NCI-H1092 (cell line): ENCODE data around the gene PRKCH.
A peak's percentile ranks its signal among the peaks of the same experiment; 100 is the strongest.

ENCODE experiments used
- DNase-seq: peaks from one replicate; lab custom pipeline; 2025; lab: John Stamatoyannopoulos, UW

PRKCH gene

DNA sequence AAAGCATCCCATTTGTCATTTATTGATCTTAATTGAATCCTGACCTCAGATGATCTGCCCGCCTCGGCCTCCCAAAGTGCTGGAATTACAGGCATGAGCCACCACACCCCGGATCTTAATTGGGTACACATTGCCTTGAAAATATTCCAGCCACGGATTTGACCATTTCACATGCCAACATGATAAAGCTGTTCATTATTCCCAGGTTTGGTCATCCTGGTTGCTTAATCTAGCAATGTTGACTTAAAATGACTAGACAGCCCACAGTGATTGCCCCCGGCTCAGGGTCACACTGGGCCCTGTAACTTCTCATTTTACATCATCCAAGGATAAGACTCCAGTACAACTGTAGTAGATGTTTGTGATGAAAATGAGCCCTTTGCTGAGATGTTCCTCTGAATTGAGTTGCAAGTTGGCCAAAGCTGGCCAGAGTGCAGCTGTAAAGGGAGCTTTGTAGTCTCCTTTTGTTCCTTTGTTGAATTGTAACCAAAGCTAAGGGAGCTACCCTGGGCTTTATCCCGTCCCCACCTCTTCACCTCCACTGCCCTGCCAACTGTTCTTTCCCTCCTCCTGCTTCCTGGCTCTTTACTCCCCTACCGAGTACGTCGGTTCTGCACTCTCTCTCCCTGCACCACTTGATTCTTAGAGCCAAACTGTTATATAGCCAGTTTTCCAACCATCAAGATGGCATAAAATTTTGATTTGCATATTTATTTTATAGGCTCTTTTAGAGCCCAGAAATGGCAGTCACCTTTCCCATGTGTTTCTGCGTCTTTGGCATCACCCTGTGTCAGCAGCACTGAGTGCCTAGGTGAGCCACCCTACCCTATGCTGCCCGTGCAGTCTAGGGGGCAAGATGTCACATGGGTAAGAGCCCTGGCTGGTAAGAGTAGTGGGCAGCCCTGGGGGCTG is 232.6 kb downstream of the PRKCH start:
- no peak for DNase-seq

DNA sequence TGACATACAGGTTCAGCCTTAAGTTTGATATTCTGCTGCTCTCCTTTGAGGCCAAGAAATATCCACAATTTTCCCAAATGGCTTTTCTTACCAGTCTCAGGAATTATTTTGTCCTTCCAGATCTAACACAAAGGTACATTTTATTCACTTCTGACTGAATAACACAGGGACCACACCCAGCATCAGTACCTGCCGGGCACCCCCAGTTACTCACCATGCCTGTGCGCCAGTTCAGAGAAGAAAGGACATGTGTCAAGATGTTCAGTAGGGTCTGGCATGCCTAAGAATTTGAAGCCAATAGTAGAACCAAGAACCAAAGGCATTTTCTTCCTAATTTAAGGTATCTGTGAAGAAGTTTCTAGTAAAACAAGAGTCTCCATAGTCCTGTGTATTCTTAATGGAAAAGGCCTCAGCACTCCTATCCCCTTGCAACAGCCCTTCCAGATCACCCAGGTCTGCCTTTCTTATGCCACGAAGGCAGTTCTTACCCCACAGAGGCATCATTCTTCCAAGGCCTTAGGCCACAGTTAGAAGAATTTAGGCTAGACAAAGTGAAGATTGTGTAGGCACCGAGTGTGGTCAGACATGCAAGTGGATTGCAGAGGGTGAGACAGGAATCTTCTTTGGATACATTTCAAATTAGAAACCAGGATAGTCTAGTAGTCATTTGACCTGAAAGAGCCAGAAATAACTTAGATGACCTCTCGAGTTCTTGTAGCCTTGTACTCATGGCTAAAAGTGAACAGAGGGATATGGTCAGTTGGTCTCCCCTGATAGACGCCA is 233.9 kb downstream of the PRKCH start:
- DNase-seq: no peak

DNA sequence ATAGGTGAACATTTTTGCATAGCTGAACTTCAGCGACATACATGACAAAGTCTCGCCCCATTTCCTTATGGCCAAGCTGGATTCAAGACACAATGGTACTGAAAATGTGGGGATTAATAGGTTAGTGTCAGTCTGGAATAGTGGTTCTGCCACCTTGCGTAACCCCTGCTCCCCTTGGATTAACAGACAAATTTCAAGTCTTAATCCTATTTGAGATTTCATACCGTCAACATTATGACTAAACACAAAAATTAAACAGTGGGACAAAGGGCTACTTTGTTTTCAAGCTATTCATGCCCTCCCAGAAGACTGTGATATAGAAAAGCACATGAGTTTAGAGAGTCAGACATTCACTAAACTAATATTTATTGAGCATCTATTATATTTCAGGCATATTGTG is 235.1 kb downstream of the PRKCH start:
- DNase-seq: no peak

DNA sequence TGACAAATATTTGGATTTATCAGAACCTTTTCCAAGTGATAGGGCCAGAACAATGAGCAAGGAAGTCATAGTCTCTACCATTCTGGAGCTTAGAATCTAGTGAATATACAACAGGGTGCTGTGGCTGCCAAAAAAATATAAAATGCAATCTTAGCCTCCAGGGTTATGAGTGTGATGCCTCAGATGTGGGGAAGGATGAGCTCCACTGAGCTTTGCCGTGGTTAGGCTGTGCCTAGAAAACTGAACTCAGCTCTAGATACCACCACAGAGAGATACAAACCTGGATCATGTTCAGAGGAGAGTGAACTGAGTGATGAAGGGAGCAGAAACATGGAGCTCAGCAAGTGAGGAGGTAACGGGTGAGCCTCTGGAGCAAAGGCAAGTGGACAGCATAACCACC is 235.9 kb downstream of the PRKCH start:
- DNase-seq: no peak

DNA sequence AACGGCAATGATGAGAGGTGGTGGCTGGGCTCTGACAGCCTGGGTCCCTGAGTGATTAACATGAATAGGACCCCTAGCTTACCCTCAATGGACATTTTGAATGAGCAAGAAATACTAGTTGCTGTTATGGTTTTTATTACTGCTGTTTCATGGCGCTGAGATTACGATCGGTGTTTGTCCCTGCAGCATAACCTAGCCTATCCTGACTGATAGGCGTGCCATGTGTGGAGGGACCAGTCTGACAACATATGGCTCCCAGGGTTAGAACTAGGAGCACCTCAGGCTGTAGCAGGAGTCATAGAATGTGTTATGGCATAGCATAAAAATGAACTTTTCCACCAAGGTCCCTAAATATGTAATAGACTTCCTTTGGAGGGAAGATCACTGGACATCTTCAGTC is 236.5 kb downstream of the PRKCH start:
- no peak for DNase-seq

DNA sequence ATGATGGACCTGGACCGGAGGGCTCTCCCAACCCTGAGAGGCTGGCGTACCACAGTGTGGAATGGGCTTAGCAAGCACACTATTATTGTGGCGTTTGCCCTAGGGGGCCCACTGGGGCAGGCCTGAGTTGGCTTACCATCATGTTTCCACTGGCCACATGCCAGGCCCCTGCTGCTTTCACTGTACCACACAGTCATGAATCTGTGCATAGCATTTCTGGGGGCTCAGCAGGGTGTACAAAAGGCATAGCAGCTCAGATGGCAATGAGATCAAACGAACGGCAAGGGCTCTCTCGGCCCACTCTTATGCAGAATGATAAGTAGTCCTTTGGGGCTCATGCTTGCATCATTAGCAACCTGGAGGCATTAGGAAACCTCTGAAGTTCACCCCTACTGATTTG is 236.9 kb downstream of the PRKCH start:
- peak; percentile 79 for DNase-seq

DNA sequence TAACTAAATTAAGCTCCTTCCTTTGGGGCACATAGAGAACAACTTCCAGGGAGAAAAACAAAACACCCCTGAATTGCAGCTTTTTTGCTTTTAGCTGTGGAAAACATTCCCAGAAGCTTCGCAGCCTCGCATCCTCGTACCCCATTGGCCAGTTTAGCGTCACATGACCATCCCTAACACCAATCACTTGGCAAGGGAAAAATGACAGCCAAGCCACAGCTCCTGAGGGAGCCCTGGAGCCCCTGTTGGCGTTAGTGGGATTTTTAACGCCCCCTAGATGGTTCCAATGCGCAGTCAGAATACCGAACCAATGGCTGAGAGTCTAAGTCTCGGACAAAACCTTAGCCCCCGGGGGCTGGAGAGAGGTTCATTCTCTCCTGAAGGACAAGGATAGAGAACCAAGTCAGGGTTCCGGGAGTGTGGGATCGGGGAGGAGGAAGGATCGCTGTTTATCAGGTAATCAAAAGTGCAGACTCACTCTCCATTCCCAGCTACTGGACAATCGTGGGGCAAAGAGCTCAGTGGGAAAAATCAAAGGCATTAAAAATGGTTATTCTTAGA is 238.3 kb downstream of the PRKCH start:
- DNase-seq: no peak

DNA sequence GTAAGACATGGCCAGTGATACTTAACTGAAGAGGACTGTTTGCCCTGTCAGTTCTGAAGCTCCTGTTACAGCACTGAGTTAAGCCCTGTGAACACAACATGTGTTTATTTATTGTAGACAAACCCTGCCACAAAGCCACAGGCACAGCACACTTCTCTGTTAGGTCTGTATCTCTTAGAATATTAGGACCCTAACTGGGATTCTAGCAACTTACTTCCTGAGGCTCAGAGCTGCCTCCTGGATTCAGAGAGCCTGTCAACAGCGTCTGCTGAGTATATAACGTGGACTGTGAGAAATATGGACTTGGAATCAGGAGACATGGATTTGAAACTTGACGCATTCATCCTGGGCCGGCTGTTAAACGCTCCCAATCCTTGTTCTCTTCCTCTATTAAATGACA is 238.9 kb downstream of the PRKCH start:
- DNase-seq: no peak

DNA sequence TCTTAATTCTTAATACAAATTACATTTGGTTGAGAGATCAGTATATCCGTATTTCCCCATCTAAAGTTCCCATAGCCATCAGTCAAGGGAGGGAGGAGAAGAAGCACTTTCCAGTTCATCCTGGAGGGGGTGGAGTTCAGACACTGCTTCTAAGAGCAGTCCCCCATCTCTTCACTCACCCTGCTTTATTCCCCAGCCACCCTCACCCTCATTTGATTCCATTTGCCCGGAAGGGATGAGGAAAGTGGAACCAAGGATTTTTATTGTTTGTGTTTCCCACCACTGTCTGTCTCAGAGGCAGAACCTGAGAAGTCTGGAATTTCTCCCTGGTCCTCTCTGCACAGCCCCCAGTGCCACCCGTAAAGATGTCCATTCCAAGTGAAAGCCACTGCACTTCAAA is 239.7 kb downstream of the PRKCH start:
- DNase-seq: no peak

DNA sequence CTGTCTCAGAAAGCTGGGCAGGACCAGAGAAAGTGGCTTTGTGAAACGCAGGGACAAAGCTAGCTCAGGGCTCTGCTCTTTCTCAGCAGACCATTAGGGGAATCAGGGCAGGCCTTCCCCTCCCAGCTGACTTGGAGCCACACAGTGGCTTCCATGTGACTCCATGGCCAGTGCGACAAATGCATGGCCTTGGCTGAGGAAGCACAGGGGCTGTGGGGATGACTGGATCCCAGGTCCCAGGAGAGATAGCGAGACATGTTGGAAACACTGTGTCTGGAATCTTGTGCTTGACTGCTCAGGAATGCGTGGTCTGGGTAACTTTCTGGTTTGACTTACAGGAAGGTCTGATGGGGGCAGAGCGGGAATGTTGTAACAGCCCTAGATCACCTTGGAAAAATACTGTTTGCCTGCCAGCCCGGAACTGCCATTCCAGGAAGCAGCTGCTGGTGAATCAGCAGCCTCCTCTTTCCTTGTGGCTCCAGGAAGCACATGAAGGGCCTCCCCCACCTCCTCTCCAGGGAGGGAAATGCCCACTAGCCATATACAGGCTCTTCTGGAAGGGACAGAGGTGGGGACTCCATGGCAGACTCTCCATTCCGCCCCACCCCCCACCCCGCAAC is 240.4 kb downstream of the PRKCH start:
- DNase-seq: no peak

DNA sequence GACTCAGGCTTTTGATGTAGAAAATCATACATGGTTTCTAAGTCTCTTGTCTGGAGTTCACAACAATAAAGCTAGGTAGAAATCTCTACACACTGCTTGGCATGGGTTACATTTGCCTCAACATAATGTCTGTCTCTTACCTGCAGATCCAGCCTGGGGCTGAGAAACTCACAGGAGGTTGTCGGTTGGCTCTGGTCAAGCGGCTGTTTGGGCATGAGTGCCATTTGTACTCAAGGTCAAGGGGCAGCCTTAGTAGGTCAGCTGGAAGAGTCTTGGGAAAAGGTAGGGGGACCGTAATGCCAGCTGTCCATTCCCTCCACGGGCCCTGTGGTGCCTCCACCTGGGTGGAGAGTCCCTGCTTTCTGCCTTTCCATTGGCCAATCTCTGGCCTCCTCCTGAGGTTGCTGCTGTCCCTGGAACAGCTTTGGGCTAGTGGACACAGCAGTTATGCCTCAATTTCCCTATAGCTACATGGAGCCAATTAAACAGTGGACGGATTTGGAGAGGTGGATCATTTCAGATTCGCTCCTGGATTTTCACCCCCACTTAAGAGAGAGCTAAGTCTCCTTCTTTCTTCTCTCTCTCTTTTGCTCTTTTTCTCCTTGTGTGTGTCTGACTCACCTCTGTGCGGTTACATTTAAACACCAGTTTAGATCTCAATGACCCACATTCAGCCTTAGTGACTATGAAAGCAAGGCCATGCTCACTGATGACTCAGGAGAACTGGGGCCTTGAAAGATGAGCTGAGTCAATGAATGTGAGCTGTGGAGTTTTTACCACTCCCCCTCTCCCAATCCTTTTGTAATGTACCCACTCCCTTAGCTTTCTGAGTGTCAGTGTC is 241.2 kb downstream of the PRKCH start:
- DNase-seq: no peak

DNA sequence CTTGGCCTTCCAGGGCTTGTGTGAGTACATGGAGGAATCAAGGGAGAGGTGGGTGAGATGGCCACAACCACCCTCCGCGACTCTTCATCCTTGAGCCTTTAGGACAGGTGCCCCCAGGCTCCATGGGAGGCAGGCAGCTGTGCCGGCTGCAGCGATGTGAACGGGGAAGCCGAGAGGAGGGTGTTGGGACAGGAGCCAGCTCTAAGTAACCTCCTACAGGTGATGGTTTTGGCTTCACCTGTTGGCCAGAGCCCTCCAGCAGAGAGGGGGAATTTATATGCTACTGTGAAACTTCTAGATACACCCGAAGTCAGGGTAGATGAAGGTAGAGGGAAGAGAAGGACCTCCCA is 241.8 kb downstream of the PRKCH start:
- DNase-seq: no peak

DNA sequence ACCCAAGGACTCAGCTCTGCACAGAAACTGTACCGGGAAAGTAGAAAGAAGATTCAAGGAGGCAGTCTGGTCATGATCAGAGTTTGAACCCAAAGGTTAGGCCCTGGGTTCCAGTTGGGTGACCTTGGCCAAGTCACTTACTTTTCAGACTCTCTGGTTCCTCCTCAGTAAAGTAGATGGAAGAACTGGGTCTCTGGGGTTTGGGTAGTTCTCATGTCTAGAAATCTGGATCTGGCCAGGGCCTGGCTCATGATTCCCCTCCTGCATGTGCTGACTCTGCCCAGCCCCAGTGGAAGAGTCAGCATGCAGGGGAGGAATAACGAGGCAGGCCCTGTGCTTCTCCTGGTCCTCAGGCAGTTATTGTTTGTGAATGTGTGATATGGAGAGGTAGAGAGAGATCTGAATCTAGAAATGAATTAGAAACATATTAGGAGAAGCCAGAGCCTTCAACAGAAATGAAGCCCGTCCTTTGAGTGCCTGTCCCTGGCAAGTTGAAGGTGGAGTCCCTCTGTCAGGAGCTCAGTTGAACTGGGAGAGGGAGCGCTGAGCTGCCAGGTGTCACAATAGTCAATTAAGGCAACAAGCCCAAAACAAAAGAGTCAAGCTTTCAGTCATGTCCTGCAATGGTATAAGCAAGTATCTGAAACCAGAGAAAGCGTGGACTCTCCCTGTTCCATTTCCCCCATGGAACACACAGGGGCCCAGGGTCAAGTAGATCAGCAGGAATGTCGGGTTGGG is 242.7 kb downstream of the PRKCH start:
- DNase-seq: no peak

DNA sequence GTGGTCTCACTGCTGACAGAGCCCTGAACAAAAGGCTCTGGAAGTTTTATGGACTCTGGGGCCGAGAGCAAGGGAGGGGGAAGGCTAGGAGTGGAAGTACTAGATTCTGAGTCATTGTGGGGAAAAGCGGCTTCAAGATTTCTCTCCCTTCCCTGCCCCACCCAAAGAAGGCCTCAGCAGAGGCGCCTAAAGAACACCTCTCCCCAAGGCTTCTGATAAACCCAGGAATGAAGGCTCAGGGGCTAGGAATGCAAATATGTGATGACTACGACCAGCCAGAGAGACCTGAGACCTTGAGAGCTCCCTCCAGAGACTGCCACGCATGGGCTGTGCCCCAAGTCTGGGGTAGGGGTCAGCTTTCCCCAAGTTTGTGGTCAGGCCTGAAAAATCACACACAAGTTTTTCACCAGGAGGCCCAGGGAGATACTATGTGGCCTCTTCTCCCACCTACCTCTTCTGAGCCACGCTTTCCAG is 243.3 kb downstream of the PRKCH start:
- no peak for DNase-seq

DNA sequence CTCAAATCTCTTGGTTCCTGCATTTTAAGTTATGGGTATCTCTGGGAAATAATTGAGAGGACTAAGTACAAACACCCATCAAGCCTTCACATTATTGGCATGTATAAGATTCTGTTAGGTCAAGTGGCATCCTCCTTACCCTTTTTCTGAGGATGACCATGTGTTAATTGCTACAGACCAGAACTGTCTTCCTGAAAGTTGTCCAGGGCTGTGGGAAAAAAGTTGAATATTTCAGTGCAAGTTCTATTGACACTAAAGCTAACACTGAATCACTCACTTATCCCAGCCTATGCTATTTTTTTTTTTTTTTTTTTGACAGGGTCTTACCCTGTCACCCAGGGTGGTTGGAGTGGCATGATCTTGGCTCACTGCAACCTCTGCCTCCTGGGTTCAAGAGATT is 243.8 kb downstream of the PRKCH start:
- no peak for DNase-seq

DNA sequence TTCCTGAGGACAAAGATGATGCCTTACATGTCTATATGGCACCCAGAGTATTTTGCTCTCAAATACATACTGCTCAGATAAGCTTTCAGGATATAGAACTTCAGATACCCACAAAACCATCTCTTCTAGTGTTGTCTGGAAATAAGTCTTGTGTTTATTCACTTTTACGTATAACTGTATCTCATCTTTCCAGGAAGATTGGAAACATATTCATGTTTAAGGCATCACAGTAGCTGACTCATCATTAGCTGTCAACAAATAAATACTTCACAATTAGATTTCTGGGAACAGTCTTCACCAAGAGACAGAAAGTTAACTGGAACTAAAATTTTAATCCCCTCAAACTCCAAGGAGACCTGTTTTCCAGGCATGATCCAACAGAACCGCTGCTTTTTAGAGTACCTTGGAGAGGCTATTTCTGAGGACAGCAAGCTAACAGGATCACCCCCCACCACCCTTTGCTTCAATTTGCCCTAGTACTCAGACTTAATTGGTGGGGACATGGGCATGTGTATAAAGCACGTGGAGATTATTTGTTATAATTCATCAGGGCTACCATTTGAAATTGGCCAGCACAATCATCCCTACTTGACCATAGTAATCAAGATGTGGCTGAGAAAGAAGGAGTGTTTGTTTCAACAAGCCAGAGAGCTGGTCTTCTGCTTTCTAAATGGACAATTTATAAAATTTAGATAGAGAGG is 244.6 kb downstream of the PRKCH start:
- no peak for DNase-seq

DNA sequence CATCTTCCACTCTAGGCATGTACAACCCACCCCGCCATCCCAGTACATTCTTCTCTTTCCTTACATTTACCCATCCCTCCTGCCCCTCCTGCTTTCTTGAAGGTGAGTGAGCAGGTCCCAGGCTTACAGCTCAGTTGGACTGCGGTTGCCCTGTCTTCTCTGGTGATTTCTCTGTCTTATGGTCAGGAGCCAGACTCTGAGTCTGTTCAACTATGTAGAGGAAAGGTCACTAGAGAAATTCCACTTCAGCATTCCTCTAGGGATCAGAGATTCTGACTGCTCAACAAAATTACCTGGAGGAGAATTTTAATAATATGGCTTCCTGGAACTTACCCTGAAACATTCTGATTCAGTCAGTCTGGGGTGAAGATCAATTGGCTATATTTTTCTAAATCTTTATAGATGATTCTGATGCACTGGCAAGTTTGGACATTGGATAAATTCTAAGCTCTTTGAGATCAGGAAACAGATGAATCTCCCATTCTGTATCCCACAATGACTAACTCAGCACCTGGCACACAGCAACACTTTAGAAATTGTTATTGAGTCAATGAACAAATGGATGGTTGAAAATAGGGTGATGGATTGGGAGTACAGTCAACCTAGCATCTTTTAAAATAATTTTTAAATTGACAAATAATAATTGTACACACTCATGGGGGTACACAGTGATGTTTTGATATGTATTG is 245.3 kb downstream of the PRKCH start:
- no peak for DNase-seq

DNA sequence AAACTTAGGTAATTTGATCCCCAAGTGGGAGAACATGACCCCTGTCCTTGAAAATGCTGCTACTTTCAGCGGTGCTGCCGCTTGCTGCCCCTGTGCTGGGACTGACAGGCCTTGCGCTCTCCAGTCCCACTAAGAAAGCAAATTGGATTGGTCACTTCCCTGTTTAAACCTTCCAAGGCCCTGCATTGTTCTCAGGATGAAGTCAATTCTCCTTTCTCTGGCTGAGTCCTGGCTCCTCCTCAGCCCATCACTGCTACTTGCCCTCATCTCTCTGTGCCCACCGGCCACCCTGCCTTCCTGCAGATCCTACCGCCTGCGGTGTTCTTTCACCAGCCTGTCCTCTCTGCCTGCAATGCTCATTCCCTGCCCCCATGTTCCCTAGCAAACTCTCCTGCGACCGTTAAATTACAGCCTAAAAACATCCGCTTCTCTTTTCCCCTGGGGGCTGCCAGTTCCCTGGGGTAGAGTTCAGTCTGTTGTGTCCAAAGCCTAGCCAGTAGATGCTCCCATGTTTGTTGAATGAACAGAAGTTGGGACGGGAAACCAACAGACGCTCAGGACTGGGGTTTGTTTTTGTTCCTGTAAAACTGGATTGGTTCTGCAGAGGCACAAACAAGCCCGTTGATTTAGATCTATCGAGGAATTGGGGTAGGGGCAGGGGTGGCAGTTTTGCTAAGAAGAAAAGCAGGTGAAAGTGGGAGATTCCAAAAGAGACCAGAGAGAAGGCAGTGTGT is 246.6 kb downstream of the PRKCH start:
- DNase-seq: no peak

DNA sequence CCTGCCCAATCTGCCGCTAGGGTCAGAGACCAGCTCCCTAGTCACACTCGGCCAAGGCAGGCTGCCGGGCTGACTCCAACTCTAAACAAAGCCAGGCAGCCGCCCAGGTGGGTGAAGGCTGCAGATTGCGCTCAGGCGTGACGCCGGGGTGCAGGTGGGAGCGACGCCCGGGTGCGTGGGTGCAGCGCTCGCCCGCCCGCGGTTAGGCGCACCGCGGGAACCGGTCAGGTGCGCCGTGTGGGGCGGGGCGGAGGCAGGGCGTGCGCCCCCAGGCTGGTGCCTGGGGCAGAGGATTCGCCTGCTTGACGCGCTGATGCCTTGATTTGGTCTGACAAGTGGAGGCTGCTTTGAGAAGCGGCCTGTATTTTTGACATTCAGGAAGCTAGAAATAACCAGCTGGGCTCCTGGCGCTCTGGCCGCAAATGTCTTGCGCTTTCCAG is 247.2 kb downstream of the PRKCH start:
- DNase-seq: no peak
